A673 (cell line): ENCODE results near the gene PBX1.

Source experiments
- EZH2 ChIP-seq: fragments of 200-600 bp; sonication (generic); IDR thresholded peaks from 2 replicates; pipeline ENCODE4 v1.6.1; 2017; ENCODE audit warnings: borderline replicate concordance, low read depth, mild to moderate bottlenecking, mixed read lengths, antibody characterized with exemption, low read length; ENCODE audit not compliant: poor library complexity, severe bottlenecking
- TF ChIP-seq, protein P1 (sequence below): fragments of 300-800, 200-600 bp; sonication (generic); conservative IDR thresholded peaks from 2 replicates; pipeline ENCODE4 v1.5.1; 2017; ENCODE audit warnings: low read depth, mild to moderate bottlenecking, antibody characterized with exemption, low read length, moderate library complexity, mixed read lengths

DNA sequence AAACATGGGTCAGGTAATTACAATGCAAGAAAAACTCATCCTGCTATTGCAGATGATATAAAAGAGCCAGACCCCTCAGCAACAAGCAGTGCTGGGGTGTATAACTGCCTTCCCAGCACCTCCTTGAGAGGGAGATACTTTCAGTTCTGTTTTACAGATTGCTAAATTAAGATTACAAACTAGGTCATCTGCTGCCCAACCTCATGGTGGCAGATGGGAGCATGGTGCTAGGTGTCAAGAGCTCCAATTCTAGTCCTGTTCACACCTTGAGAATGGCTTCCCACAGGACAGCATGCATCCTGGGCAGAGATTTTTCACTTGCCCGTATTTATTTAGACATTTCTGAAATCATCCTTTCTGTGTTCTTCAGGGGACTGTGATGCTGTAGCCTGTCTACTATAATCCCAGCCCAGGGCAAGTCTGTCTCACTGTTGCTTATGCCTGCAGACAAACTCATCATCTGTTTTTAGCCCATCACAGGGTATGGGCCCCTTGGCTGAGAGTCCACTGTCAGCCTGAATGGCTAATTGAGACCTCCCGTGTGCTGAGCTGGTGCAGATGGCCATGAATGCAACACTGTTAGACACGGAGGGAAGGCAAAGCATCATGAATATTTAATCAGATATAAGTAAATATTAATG is 40.2 kb upstream of the PBX1 start:
- TF ChIP-seq, protein P1, sequence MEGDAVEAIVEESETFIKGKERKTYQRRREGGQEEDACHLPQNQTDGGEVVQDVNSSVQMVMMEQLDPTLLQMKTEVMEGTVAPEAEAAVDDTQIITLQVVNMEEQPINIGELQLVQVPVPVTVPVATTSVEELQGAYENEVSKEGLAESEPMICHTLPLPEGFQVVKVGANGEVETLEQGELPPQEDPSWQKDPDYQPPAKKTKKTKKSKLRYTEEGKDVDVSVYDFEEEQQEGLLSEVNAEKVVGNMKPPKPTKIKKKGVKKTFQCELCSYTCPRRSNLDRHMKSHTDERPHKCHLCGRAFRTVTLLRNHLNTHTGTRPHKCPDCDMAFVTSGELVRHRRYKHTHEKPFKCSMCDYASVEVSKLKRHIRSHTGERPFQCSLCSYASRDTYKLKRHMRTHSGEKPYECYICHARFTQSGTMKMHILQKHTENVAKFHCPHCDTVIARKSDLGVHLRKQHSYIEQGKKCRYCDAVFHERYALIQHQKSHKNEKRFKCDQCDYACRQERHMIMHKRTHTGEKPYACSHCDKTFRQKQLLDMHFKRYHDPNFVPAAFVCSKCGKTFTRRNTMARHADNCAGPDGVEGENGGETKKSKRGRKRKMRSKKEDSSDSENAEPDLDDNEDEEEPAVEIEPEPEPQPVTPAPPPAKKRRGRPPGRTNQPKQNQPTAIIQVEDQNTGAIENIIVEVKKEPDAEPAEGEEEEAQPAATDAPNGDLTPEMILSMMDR, result no peak
- TF ChIP-seq EZH2, result no peak
